ENCODE results near the gene MAGI1.

GRCh38 chr3:65664931-65665330 is 373.8 kb downstream of the MAGI1 start:
- TF ChIP-seq CTCF (IDR thresholded peaks at IDR 0.05), result no peak
- TF ChIP-seq POLR2A (IDR thresholded peaks at IDR 0.05), result no peak

Measured in breast epithelium (tissue), 3 donors.